Natural killer cell (primary cell): Measurements from ENCODE around the gene EHD3. TPM values are rescaled to one million over a fixed set of nuclear protein-coding genes. Genes with fewer than 3 reads are reported as not detected.

Experiments
- ATAC-seq, 3 donors: fragments of 150-1000 bp in 2 of 3; fragments of 200-7000 bp in 1 of 3; cut with Tn5 transposase; 1 replicate in 1 of 3; 2 replicates in 2 of 3; pipeline ENCODE4 v1.10.0; 2021; ENCODE audit warnings: mild to moderate bottlenecking in 2 of 3, moderate library complexity in 2 of 3
- DNase-seq, 2 donors: peaks; one replicate each; pipeline versions ENCODE4 v3.0.0 to v3.0.0-alpha.2; 2013 to 2021; ENCODE audit warnings: mixed read lengths in 1 of 2
- H3K27ac ChIP-seq: one replicate; pipeline ENCODE4 v1.5.1; 2013; ENCODE audit warnings: mild to moderate bottlenecking, low read length
- H3K27me3 ChIP-seq: one replicate; pipeline ENCODE4 v1.6.1; 2013; ENCODE audit warnings: low read length; ENCODE audit not compliant: control insufficient read depth, insufficient read depth
- H3K36me3 ChIP-seq: one replicate; pipeline ENCODE4 v1.6.1; 2013; ENCODE audit warnings: low read length; ENCODE audit not compliant: control insufficient read depth, insufficient read depth
- H3K4me1 ChIP-seq: one replicate; pipeline ENCODE4 v1.6.1; 2013; ENCODE audit warnings: low read length; ENCODE audit not compliant: control insufficient read depth, insufficient read depth
- H3K4me3 ChIP-seq: one replicate; pipeline ENCODE4 v1.5.1; 2013; ENCODE audit warnings: low read length
- H3K9me3 ChIP-seq: one replicate; pipeline ENCODE4 v1.6.1; 2013; ENCODE audit warnings: low read length; ENCODE audit not compliant: control insufficient read depth, insufficient read depth
- H3K27ac Mint-ChIP-seq, 2 donors: one replicate each; pipeline ENCODE4 v1.8.0; 2022; ENCODE audit warnings: mild to moderate bottlenecking in 2 of 2, mixed read lengths in 2 of 2, moderate library complexity in 1 of 2
- H3K27me3 Mint-ChIP-seq, 2 donors: one replicate each; pipeline ENCODE4 v1.8.0; 2022; ENCODE audit warnings: low read depth in 2 of 2, mixed read lengths in 2 of 2
- H3K36me3 Mint-ChIP-seq: one replicate; pipeline ENCODE4 v1.8.0; 2022; ENCODE audit warnings: mixed read lengths
- H3K4me1 Mint-ChIP-seq, 2 donors: one replicate each; pipeline ENCODE4 v1.8.0; 2022; ENCODE audit warnings: mixed read lengths in 2 of 2
- H3K4me3 Mint-ChIP-seq: one replicate; pipeline ENCODE4 v1.8.0; 2022; ENCODE audit warnings: mild to moderate bottlenecking, moderate library complexity, mixed read lengths
- H3K9me3 Mint-ChIP-seq, 2 donors: one replicate each; pipeline ENCODE4 v1.8.0; 2022; ENCODE audit warnings: mixed read lengths in 2 of 2
- WGBS: methylation state at CpG from one replicate; pipeline ENCODE4 v1.1.7; 2013; ENCODE audit warnings: missing lambda C conversion rate; ENCODE audit not compliant: insufficient coverage; 5-methylcytosine and 5-hydroxymethylcytosine counted together
- intact Hi-C: fragments of 100-400 bp; cut with micrococcal nuclease; formaldehyde crosslinking; loops from one replicate; pipeline ENCODE4 v1.14.2; 2022
- total RNA-seq, 4 donors: library from RNA; stranded (reverse); fragments of 120-200 nt in 1 of 4; gene quantifications; one replicate each; pipeline versions ENCODE4 v1.2.3 to v1.2.4, GENCODE V29; 2013 to 2022
- TF ChIP-seq, protein P1 (sequence below): fragments of 200-600 bp; IDR thresholded peaks from one replicate; pipeline ENCODE4 v1.8.0; 2022; ENCODE audit warnings: antibody characterized with exemption

EHD3 gene
- total RNA-seq, 3 donors from 2014 or later (not counting 1 experiment from before 2014, with no cell fraction given), result 5.6 to 7.8 (median 7.2) TPM

DNA sequence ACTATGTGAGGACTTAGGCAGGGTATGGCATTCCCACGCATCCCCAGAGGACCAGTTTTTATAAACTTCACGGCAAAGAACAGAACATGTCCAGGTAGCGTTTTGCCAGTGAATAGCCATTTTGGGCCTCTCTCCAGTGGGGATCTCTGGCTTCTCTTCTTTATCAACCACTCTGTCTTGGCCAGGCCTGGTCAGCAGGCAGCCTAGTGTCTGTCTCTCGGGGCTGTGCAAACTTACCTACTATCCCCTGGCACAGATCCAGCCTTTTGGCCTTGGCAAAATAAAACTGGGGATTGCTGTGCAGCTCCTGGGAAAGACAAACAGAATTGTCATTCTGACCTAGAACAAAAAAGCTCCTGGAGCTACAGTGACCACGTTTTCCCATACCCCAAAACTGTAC, 31.1 kb upstream of the EHD3 start:
- no peaks in the 10 kb centered on the region for H3K4me1 Mint-ChIP-seq
- no peak overlapping the region for H3K27ac Mint-ChIP-seq
- no peak overlapping the region for H3K4me3 Mint-ChIP-seq
- intact Hi-C loops, result no loop called here
- Histone ChIP-seq H3K27ac (no peak overlapping the region), H3K36me3 (no peaks in the 10 kb centered on the region), H3K4me3 (no peak overlapping the region), H3K9me3 (no peaks in the 10 kb centered on the region), H3K4me1 (no peaks in the 10 kb centered on the region), H3K27me3 (no peaks in the 10 kb centered on the region)
- DNase-seq (no peak), ATAC-seq (no peak)
- no peaks in the 10 kb centered on the region for H3K36me3 Mint-ChIP-seq
- 93% methylated on average over 5 of the region's 5 CpGs for WGBS
- TF ChIP-seq, protein P1, sequence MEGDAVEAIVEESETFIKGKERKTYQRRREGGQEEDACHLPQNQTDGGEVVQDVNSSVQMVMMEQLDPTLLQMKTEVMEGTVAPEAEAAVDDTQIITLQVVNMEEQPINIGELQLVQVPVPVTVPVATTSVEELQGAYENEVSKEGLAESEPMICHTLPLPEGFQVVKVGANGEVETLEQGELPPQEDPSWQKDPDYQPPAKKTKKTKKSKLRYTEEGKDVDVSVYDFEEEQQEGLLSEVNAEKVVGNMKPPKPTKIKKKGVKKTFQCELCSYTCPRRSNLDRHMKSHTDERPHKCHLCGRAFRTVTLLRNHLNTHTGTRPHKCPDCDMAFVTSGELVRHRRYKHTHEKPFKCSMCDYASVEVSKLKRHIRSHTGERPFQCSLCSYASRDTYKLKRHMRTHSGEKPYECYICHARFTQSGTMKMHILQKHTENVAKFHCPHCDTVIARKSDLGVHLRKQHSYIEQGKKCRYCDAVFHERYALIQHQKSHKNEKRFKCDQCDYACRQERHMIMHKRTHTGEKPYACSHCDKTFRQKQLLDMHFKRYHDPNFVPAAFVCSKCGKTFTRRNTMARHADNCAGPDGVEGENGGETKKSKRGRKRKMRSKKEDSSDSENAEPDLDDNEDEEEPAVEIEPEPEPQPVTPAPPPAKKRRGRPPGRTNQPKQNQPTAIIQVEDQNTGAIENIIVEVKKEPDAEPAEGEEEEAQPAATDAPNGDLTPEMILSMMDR, result no peak
- peaks cover 0 to 3% of the 10 kb centered on the region in 2 donors for H3K27me3 Mint-ChIP-seq
- H3K9me3 Mint-ChIP-seq, result peaks cover 0 to 2% of the 10 kb centered on the region in 2 donors

DNA sequence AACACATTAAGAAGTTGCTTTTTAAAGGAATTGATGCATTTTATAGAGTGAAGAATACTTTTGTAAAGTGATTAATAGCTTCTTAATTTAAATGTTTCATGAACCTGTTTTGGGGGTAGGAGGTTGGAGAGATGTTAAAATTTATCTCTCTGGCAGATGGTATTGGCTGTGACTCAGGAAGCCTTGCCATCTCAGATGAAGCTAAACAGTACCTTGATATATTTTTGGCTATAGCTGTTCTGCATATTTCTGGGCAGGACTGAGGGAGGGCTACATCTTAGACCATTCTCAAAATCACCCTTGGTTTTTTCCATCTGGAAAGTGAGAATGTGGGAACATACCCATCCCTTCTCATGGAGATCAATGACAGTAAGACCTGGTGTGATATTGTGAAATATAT, 30.0 kb upstream of the EHD3 start:
- no peak for ATAC-seq
- intact Hi-C loops, result no loop called here
- no peaks in the 10 kb centered on the region for H3K36me3 Mint-ChIP-seq

DNA sequence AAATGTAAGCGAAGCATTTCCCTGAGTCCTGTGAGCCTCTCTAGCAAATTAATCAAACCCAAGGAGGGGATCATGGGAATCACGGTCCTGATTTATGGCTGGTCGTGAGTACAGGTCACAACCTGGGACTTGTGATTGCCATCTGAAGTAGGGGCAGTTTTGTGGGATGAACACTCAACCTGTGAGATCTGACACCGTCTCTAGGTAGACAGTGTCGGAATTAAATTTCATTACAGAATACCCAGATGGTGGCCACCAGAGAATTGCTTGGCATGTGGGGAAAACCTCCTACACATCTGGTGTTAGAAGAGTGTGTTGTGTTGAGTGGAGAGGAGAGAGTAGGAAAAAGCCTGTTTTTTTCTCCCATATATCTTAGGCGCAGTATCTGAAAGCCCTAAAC, 29.2 kb upstream of the EHD3 start:
- TF ChIP-seq, protein P1, result no peak
- intact Hi-C loops, result no loop called here
- ATAC-seq, result no peak
- no peak overlapping the region for H3K4me3 Mint-ChIP-seq
- no peaks in the 10 kb centered on the region for H3K36me3 Mint-ChIP-seq
- no peaks in the 10 kb centered on the region for H3K9me3 Mint-ChIP-seq
- Histone ChIP-seq H3K27ac (no peak overlapping the region), H3K36me3 (no peaks in the 10 kb centered on the region), H3K4me1 (no peaks in the 10 kb centered on the region), H3K27me3 (no peaks in the 10 kb centered on the region), H3K9me3 (no peaks in the 10 kb centered on the region), H3K4me3 (no peak overlapping the region)
- no peak for DNase-seq
- H3K27ac Mint-ChIP-seq, result no peak overlapping the region
- H3K27me3 Mint-ChIP-seq, result peaks cover 0 to 3% of the 10 kb centered on the region in 2 donors
- 79% methylated on average over 6 of the region's 6 CpGs for WGBS
- no peaks in the 10 kb centered on the region for H3K4me1 Mint-ChIP-seq

More for the DNA sequence above, 30.0 kb upstream of the EHD3 start:
- Histone ChIP-seq H3K27ac (no peak overlapping the region), H3K4me1 (no peaks in the 10 kb centered on the region), H3K36me3 (no peaks in the 10 kb centered on the region), H3K27me3 (no peaks in the 10 kb centered on the region), H3K4me3 (no peak overlapping the region), H3K9me3 (no peaks in the 10 kb centered on the region)
- H3K4me3 Mint-ChIP-seq, result no peak overlapping the region
- H3K27me3 Mint-ChIP-seq, result peaks cover 0 to 3% of the 10 kb centered on the region in 2 donors
- TF ChIP-seq, protein P1, result no peak
- no peak for DNase-seq
- H3K9me3 Mint-ChIP-seq, result peaks cover 0 to under 1% of the 10 kb centered on the region in 2 donors
- no peak overlapping the region for H3K27ac Mint-ChIP-seq
- no peaks in the 10 kb centered on the region for H3K4me1 Mint-ChIP-seq

DNA sequence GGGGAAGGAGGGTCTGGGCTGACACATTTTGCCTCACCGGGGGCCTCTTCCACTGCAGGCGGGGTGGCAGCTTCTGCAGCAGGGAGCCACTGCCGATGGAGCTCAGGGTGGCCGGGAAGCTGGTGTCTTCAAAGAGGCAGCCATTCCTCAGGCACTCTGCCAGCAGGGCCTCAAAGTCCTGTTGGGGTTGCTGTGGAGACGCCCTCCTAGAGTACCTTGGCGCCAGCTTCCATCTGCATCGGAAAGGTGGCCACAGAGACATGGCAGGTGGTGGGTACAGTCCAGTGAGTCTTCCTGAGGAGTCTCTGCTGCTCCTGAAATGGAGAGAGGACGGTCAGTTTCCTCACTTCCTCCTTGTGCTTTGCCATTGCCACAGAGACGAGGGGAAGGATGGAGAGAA, 28.8 kb upstream of the EHD3 start:
- H3K4me3 Mint-ChIP-seq, result no peak overlapping the region
- DNase-seq (no peak), ATAC-seq (no peak)
- Histone ChIP-seq H3K27ac (no peak overlapping the region), H3K27me3 (no peaks in the 10 kb centered on the region), H3K4me1 (no peaks in the 10 kb centered on the region), H3K9me3 (no peaks in the 10 kb centered on the region), H3K36me3 (no peaks in the 10 kb centered on the region), H3K4me3 (no peak overlapping the region)
- TF ChIP-seq, protein P1, result no peak
- H3K27me3 Mint-ChIP-seq, result peaks cover 0 to 3% of the 10 kb centered on the region in 2 donors
- no peaks in the 10 kb centered on the region for H3K9me3 Mint-ChIP-seq
- 96% methylated on average over 9 of the region's 9 CpGs for WGBS
- H3K36me3 Mint-ChIP-seq, result no peaks in the 10 kb centered on the region
- H3K27ac Mint-ChIP-seq, result no peak overlapping the region
- no peaks in the 10 kb centered on the region for H3K4me1 Mint-ChIP-seq
- intact Hi-C loops, result no loop called here
